Measurements from ENCODE around the gene PTPN4. TPM values are rescaled to one million over a fixed set of nuclear protein-coding genes. Genes with fewer than 3 reads are reported as not detected.

Gene PTPN4
- total and polyA plus RNA-seq, 7 donors = 2.1 to 35.4 (median 17.3) TPM

DNA sequence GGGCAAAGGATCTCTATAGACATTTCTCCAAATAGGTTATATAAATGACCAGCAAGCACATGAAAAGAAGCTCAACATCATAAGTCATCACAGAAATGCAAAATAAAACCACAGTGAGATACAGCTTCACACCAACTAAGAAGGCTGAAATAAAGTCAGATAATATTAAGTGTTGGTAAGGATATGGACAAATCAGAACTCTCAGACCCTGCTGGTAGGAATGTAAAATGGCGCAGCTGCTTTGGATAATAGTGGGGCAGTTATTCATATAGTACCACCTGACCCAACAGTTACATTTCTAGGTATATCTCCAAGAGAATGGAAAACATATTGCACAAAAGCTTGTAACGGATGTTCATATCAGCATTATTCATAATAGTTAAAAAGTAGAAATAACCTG is 267.2 kb downstream of the PTPN4 start:
- H3K27ac ChIP-seq = no peak overlapping the region
- TF ChIP-seq, protein P1, sequence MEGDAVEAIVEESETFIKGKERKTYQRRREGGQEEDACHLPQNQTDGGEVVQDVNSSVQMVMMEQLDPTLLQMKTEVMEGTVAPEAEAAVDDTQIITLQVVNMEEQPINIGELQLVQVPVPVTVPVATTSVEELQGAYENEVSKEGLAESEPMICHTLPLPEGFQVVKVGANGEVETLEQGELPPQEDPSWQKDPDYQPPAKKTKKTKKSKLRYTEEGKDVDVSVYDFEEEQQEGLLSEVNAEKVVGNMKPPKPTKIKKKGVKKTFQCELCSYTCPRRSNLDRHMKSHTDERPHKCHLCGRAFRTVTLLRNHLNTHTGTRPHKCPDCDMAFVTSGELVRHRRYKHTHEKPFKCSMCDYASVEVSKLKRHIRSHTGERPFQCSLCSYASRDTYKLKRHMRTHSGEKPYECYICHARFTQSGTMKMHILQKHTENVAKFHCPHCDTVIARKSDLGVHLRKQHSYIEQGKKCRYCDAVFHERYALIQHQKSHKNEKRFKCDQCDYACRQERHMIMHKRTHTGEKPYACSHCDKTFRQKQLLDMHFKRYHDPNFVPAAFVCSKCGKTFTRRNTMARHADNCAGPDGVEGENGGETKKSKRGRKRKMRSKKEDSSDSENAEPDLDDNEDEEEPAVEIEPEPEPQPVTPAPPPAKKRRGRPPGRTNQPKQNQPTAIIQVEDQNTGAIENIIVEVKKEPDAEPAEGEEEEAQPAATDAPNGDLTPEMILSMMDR (IDR thresholded peaks at IDR 0.05) = no peak
- H3K4me1 ChIP-seq = no peaks in the 10 kb centered on the region
- ATAC-seq (no peak), DNase-seq (no peak)
- H3K9me3 ChIP-seq = peaks cover 11% of the 10 kb centered on the region
- 96 to 99% (median 99%) methylated on average over 2 of the region's 2 CpGs for WGBS, 3 donors
- intact Hi-C loops (cut with DNase I) = no loop called here
- no peaks in the 10 kb centered on the region for H3K27me3 ChIP-seq (ENCODE audit: insufficient read depth in 3 of 3, low read length in 2 of 3)
- no peaks in the 10 kb centered on the region for H3K36me3 ChIP-seq (ENCODE audit: insufficient read depth in 1 of 2, low read depth in 1 of 2)
- no peak overlapping the region for H3K4me3 ChIP-seq

DNA sequence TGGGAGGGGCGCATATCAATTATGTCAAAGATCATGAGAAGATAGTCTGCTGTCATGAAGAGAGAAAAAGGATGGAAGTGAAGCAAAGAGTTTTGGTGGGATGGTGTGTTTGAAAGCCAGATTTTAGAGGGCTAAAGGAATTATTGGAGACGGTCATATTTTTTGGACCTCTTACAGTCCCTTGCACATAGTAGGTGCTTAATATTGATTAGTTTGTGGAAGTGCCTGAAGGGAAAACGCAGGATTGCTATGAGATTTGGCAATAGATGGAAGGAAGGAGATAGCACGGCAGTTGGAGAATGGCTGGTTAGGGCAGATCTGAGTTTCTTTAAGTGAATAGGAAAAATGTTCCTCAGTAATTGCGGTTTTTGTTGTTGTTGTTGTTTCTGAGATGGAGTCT is 269.1 kb downstream of the PTPN4 start:
- WGBS, 3 donors = 95 to 97% (median 96%) methylated on average over 5 of the region's 5 CpGs
- intact Hi-C loops (cut with DNase I) = no loop called here
- peaks cover 6% of the 10 kb centered on the region for H3K9me3 ChIP-seq
- no peak overlapping the region for H3K4me3 ChIP-seq
- no peak for ATAC-seq
- TF ChIP-seq, protein P1 (IDR thresholded peaks at IDR 0.05) = no peak
- no peak overlapping the region for H3K27ac ChIP-seq
- no peaks in the 10 kb centered on the region for H3K27me3 ChIP-seq (ENCODE audit: insufficient read depth in 3 of 3, low read length in 2 of 3)
- no peaks in the 10 kb centered on the region for H3K36me3 ChIP-seq (ENCODE audit: insufficient read depth in 1 of 2, low read depth in 1 of 2)
- no peak for DNase-seq
- no peaks in the 10 kb centered on the region for H3K4me1 ChIP-seq

DNA sequence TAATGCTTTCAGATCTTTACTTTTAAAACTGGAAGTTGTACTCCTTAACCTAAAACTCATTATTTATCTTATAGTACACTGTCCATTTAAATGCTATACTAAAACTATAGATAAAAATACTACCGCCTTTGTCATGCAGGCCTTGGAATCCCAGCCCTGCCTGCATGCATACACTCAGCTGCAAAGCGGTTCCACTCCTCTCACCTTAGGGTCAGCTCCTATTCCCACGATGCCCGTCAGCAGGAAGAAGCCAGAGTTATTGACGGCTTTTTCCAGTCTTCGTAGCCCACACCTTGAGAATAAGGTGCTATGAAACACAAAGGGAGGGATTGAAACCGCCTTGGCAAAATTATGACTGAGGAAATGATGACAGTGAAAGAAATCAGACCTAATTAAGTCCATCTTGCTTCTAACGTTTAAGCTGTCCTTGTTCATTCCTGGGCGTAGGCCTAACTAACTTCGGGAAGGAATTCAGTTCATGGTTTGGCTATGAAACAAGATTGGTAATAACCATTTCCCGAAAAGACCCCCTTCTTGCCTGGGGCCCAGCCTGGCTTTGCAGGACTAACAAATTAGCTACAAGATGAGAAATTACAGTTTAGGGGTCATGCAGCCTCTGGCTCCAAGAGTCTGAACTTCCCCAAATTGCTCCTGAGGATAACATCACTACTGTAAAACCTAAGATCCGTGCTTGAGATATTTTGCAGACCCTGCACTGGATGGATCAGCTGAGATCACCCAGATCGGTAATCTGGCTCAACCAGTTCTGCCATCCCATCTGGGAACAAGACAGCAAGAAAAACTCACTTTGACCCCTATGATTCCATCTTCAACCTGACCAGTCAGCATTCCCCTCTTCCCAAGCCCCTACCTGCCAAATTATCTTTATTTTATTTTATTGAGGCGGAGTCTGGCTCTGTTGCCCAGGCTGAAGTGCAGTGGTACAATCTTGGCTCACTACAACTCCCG is 270.2 kb downstream of the PTPN4 start:
- Histone ChIP-seq H3K9me3 (peaks cover 2% of the 10 kb centered on the region), H3K27me3 (ENCODE audit: insufficient read depth in 3 of 3, low read length in 2 of 3) (no peaks in the 10 kb centered on the region), H3K27ac (no peak overlapping the region), H3K36me3 (ENCODE audit: insufficient read depth in 1 of 2, low read depth in 1 of 2) (no peaks in the 10 kb centered on the region), H3K4me3 (no peak overlapping the region), H3K4me1 (no peaks in the 10 kb centered on the region)
- TF ChIP-seq, protein P1 (IDR thresholded peaks at IDR 0.05) = no peak
- 85 to 88% (median 85%) methylated on average over 15 of the region's 15 CpGs for WGBS, 3 donors
- DNase-seq (no peak), ATAC-seq (no peak)
- intact Hi-C loops (cut with DNase I) = no loop called here

DNA sequence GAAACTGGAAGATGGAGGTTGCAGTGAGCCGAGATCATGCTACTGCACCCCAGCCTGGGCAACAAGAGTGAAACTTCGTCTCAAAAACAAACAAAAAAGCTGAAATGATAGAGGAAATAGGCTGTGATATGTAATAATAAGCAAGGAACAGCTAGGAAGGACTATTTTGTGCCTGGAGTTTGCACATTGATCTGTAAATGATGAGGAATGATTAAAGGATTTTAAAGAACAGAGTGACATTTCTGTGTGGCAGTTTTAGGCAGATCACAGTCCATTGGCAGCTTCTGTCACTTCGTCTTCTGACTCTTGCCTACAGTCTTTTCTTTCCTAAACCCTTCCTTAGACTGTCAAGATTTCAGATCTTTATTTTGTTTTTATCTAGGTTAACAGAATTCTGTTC is 272.6 kb downstream of the PTPN4 start:
- no peaks in the 10 kb centered on the region for H3K9me3 ChIP-seq
- no peaks in the 10 kb centered on the region for H3K36me3 ChIP-seq (ENCODE audit: insufficient read depth in 1 of 2, low read depth in 1 of 2)
- ATAC-seq (no peak), DNase-seq (no peak)
- H3K4me1 ChIP-seq = no peaks in the 10 kb centered on the region
- TF ChIP-seq, protein P1 (IDR thresholded peaks at IDR 0.05) = no peak
- no peak overlapping the region for H3K4me3 ChIP-seq
- 85 to 94% (median 87%) methylated on average over 3 of the region's 3 CpGs for WGBS, 3 donors
- no peak overlapping the region for H3K27ac ChIP-seq
- intact Hi-C loops (cut with DNase I) = no loop called here
- H3K27me3 ChIP-seq (ENCODE audit: insufficient read depth in 3 of 3, low read length in 2 of 3) = no peaks in the 10 kb centered on the region

Other genes starting within 250 kb of the PTPN4 start
- gene SCTR, start 235.4 kb upstream of the PTPN4 start, total RNA-seq = 1 to 10 TPM in 1 of 4 donors, under 1 TPM in 1, not detected in 2; 0.57 to 1.3 TPM
- gene SCTR, start 235.4 kb upstream of the PTPN4 start, polyA plus RNA-seq = under 1 TPM in 1 of 3 donors, not detected in 2; 0.12 TPM
- under 1 TPM in 2 of 4 donors, not detected in 2; 0.36 to 0.88 TPM for gene CFAP221, start 215.5 kb upstream of the PTPN4 start, total RNA-seq
- not detected for gene CFAP221, start 215.5 kb upstream of the PTPN4 start, polyA plus RNA-seq
- gene TMEM177, start 80.7 kb upstream of the PTPN4 start, total RNA-seq = 10 to 100 TPM in 2 of 4 donors, 1 to 10 TPM in 2; 9.3 to 13.8 (median 11.2) TPM
- gene TMEM177, start 80.7 kb upstream of the PTPN4 start, polyA plus RNA-seq = 10 to 100 TPM; 12.2 to 23.7 (median 17.6) TPM